Left ventricle myocardium inferior (tissue), 1 donor: ENCODE measurements around the gene CLEC18A. TPM values are rescaled to one million over a fixed set of nuclear protein-coding genes. Genes with fewer than 3 reads are reported as not detected.

ENCODE experiments used
- DNase-seq: peaks from one replicate; pipeline ENCODE4 v3.0.0-alpha.2; 2020
- H3K27ac ChIP-seq: fragments of 200-600 bp; replicated peaks from 2 replicates; pipeline ENCODE4 v1.8.0; 2021
- H3K27me3 ChIP-seq: fragments of 200-600 bp; 2 replicates; pipeline ENCODE4 v1.8.0; 2021; ENCODE audit warnings: low read depth
- H3K36me3 ChIP-seq: fragments of 200-600 bp; 2 replicates; pipeline ENCODE4 v1.8.0; 2021
- H3K4me1 ChIP-seq: fragments of 200-600 bp; 2 replicates; pipeline ENCODE4 v1.8.0; 2021
- H3K4me3 ChIP-seq: fragments of 200-600 bp; 2 replicates; pipeline ENCODE4 v1.8.0; 2021; ENCODE audit warnings: mild to moderate bottlenecking, moderate library complexity
- H3K9me3 ChIP-seq: fragments of 200-600 bp; replicated peaks from 2 replicates; pipeline ENCODE4 v1.8.0; 2021
- intact Hi-C: fragments of 100-400 bp; cut with micrococcal nuclease; formaldehyde crosslinking; loops from one replicate; pipeline ENCODE4 v1.11.0; 2022
- total RNA-seq: library from RNA; stranded (reverse); fragmentation: NEBNext Ultra II Directional; extraction: Animal tissue kit (Norgen Biotek cat#: 25700); gene quantifications from one replicate; pipeline ENCODE4 v1.2.1, GENCODE V29; 2021
- TF ChIP-seq, protein P1 (sequence below): fragments of 200-600 bp; IDR thresholded peaks from 2 replicates; pipeline ENCODE4 v1.8.0; 2021; ENCODE audit warnings: antibody characterized with exemption, mild to moderate bottlenecking, borderline replicate concordance
- donor health status: DM: no; HTN: yes; CAD: no; lungs with severe emphysema.

CLEC18A gene
- total RNA-seq, 1 donor from 2014 or later: 0.22 TPM

- H3K27me3 ChIP-seq: no peaks in the 10 kb centered on the region
- H3K27ac ChIP-seq: no peak overlapping the region
- intact Hi-C loops: no loop called here
Observed at GRCh38 chr16:69931631-69932030, 19.5 kb upstream of the CLEC18A start.

GRCh38 chr16:69932228-69932627 lies 18.9 kb upstream of the CLEC18A start:
- no peak overlapping the region for H3K27ac ChIP-seq
- no peaks in the 10 kb centered on the region for H3K27me3 ChIP-seq
- peaks cover 69% of the 10 kb centered on the region for H3K36me3 ChIP-seq
- no peak overlapping the region for H3K4me3 ChIP-seq
- intact Hi-C loops: no loop called here
- no peak for DNase-seq
- H3K4me1 ChIP-seq: peaks cover 24% of the 10 kb centered on the region
- H3K9me3 ChIP-seq: no peaks in the 10 kb centered on the region
- TF ChIP-seq, protein P1, sequence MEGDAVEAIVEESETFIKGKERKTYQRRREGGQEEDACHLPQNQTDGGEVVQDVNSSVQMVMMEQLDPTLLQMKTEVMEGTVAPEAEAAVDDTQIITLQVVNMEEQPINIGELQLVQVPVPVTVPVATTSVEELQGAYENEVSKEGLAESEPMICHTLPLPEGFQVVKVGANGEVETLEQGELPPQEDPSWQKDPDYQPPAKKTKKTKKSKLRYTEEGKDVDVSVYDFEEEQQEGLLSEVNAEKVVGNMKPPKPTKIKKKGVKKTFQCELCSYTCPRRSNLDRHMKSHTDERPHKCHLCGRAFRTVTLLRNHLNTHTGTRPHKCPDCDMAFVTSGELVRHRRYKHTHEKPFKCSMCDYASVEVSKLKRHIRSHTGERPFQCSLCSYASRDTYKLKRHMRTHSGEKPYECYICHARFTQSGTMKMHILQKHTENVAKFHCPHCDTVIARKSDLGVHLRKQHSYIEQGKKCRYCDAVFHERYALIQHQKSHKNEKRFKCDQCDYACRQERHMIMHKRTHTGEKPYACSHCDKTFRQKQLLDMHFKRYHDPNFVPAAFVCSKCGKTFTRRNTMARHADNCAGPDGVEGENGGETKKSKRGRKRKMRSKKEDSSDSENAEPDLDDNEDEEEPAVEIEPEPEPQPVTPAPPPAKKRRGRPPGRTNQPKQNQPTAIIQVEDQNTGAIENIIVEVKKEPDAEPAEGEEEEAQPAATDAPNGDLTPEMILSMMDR: no peak

More at GRCh38 chr16:69931631-69932030, 19.5 kb upstream of the CLEC18A start:
- Histone ChIP-seq H3K4me1 (peaks cover 30% of the 10 kb centered on the region), H3K4me3 (no peak overlapping the region), H3K36me3 (peaks cover 63% of the 10 kb centered on the region), H3K9me3 (no peaks in the 10 kb centered on the region)
- DNase-seq: no peak
- TF ChIP-seq, protein P1: no peak

DNA sequence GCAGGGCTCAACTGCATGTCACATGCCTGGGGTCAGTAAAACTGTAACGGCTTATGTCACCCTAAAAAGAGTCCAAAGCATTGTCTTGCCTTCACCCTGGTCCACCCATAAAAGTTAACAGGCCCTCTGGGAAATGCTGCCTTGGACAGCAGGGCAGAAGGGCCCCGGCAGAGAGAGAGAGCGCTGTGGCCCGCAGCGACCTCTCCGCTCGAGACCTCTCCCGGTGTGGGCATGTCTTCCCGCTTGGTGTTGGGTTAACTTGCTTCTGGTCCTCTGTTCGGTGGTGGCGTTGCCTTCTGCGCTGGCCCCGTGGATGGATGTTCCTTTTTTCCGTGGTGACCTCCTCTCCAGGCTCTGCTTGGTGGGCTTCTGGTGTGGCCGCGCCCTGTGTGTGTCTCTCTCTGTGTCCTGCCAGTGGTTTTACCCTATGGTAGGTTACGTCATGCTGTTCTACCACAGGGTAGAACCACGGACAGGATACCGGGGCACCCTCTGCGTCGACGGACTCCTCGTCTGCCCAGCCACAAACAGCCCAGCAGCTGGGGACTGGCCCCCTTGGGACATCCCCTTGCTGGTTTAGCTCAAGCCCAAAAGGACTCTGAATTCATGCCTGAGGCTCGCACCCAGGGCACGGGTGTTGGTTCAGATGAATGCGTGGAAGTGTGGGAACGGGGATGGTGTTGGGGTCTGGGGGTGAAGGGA lies 18.3 kb upstream of the CLEC18A start:
- intact Hi-C loops: no loop called here
- Histone ChIP-seq H3K4me1 (peaks cover 18% of the 10 kb centered on the region), H3K36me3 (peaks cover 76% of the 10 kb centered on the region), H3K9me3 (no peaks in the 10 kb centered on the region), H3K27ac (no peak overlapping the region), H3K4me3 (no peak overlapping the region), H3K27me3 (no peaks in the 10 kb centered on the region)
- TF ChIP-seq, protein P1: no peak
- no peak for DNase-seq

DNA sequence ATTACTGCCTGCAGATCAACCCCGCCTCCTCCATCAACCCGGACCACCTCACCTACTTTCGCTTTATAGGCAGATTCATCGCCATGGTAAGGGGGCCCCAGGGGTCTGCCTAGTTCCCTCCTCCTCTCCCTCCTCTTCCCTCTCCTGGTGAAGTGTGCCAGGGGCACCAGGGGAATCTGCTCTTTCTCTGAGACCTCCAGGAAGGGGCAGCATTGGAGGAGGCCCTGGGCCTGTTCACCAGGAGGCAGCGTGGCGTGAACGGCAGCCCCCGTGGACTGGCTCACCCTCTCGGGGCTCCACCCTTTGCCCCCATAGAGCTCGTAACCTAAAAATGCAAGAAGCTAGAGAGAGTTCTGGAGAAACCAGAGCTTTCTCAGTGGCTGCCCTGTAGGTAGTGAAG lies 17.1 kb upstream of the CLEC18A start:
- H3K4me1 ChIP-seq: peaks cover 6% of the 10 kb centered on the region
- DNase-seq: no peak
- intact Hi-C loops: no loop called here
- TF ChIP-seq, protein P1: no peak
- H3K27ac ChIP-seq: no peak overlapping the region
- peaks cover 88% of the 10 kb centered on the region for H3K36me3 ChIP-seq
- H3K27me3 ChIP-seq: no peaks in the 10 kb centered on the region
- no peaks in the 10 kb centered on the region for H3K9me3 ChIP-seq
- no peak overlapping the region for H3K4me3 ChIP-seq

DNA sequence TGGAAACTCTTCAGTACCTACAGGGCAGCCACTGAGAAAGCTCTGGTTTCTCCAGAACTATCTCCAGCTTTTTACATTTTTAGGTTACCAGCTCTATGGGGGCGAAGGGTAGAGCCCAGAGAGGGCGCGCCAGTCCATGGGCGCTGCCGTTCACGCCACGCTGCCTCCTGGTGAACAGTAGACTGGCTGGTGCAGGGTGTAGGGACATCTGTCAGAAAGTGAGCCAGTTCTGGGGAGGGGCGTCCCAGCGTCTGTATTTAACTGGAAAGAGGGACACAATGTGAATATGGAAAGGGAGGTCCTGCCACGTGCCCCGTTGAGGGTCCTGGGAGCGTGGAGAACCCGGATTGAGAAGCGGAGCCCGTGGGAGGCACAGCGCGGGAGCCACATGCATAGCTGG lies 16.4 kb upstream of the CLEC18A start:
- intact Hi-C loops: no loop called here
- Histone ChIP-seq H3K4me3 (no peak overlapping the region), H3K27me3 (no peaks in the 10 kb centered on the region), H3K9me3 (no peaks in the 10 kb centered on the region), H3K36me3 (peaks cover 95% of the 10 kb centered on the region), H3K4me1 (peaks cover 5% of the 10 kb centered on the region), H3K27ac (no peak overlapping the region)
- TF ChIP-seq, protein P1: no peak
- DNase-seq: no peak
